Measurements from ENCODE around the gene ARL4C.

- TF ChIP-seq CTCF (IDR thresholded peaks at IDR 0.05) (no peak), POLR2A (IDR thresholded peaks at IDR 0.05) (no peak), EP300 (IDR thresholded peaks at IDR 0.05) (no peak), POLR2AphosphoS5 (IDR thresholded peaks at IDR 0.05) (no peak)
Observed at GRCh38 chr2:234451242-234451641, 45.6 kb downstream of the ARL4C start.
